Measurements from ENCODE around the gene SETD7.
A peak's percentile ranks its signal among the peaks of the same experiment; 100 is the strongest.

Gene SETD7

GRCh38 chr4:139458543-139458942 lies 97.5 kb downstream of the SETD7 start:
- peaks cover 92% of the 10 kb centered on the region for H3K79me2 ChIP-seq (ENCODE audit: low read length)
- H3K9ac ChIP-seq (ENCODE audit: low read length) = no peak overlapping the region
- DNase-seq = no peak
- H3K9me3 ChIP-seq (replicated peaks; ENCODE audit: insufficient read depth, low read length) = no peaks in the 10 kb centered on the region
- H3K27ac ChIP-seq (ENCODE audit: low read length) = no peak overlapping the region
- H3F3A ChIP-seq (ENCODE audit: insufficient read depth, low read length) = peaks cover 10% of the 10 kb centered on the region
- no peak overlapping the region for H2AFZ ChIP-seq (ENCODE audit: low read length)
- peaks cover 12% of the 10 kb centered on the region; the same call in 1 of the 2 replicates for H3K4me1 ChIP-seq (ENCODE audit: low read length)
- H3K27me3 ChIP-seq (replicated peaks; ENCODE audit: insufficient read depth, low read length) = no peaks in the 10 kb centered on the region
- no peak overlapping the region for H3K4me2 ChIP-seq (ENCODE audit: low read depth, low read length)
- no peaks in the 10 kb centered on the region for H3K36me3 ChIP-seq (replicated peaks; ENCODE audit: insufficient read depth, low read length)
- H3K4me3 ChIP-seq (ENCODE audit: low read length) = no peak overlapping the region
- no peaks in the 10 kb centered on the region for H3K9me2 ChIP-seq (replicated peaks; ENCODE audit: insufficient read depth, low read length)
- TF ChIP-seq EZH2 (optimal IDR thresholded peaks at IDR 0.05; ENCODE audit: low read depth, low read length) (no peak), EZH2phosphoT487 (IDR thresholded peaks at IDR 0.05; ENCODE audit: low read length) (no peak)
- TF ChIP-seq, protein P1, sequence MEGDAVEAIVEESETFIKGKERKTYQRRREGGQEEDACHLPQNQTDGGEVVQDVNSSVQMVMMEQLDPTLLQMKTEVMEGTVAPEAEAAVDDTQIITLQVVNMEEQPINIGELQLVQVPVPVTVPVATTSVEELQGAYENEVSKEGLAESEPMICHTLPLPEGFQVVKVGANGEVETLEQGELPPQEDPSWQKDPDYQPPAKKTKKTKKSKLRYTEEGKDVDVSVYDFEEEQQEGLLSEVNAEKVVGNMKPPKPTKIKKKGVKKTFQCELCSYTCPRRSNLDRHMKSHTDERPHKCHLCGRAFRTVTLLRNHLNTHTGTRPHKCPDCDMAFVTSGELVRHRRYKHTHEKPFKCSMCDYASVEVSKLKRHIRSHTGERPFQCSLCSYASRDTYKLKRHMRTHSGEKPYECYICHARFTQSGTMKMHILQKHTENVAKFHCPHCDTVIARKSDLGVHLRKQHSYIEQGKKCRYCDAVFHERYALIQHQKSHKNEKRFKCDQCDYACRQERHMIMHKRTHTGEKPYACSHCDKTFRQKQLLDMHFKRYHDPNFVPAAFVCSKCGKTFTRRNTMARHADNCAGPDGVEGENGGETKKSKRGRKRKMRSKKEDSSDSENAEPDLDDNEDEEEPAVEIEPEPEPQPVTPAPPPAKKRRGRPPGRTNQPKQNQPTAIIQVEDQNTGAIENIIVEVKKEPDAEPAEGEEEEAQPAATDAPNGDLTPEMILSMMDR (IDR thresholded peaks at IDR 0.05; ENCODE audit: low read length) = no peak
- no peaks in the 10 kb centered on the region; the same call in 1 of the 2 replicates for H4K20me1 ChIP-seq (ENCODE audit: insufficient read depth, low read length)

GRCh38 chr4:139457318-139457717 lies 98.7 kb downstream of the SETD7 start:
- Histone ChIP-seq H3K9me2 (replicated peaks; ENCODE audit: insufficient read depth, low read length) (no peaks in the 10 kb centered on the region), H3K27me3 (replicated peaks; ENCODE audit: insufficient read depth, low read length) (no peaks in the 10 kb centered on the region), H3K79me2 (ENCODE audit: low read length) (peaks cover 82% of the 10 kb centered on the region), H3K27ac (ENCODE audit: low read length) (no peak overlapping the region), H3K9ac (ENCODE audit: low read length) (no peak overlapping the region), H3K4me2 (ENCODE audit: low read depth, low read length) (no peak overlapping the region), H3K9me3 (replicated peaks; ENCODE audit: insufficient read depth, low read length) (no peaks in the 10 kb centered on the region), H4K20me1 (ENCODE audit: insufficient read depth, low read length) (no peaks in the 10 kb centered on the region), H2AFZ (ENCODE audit: low read length) (no peak overlapping the region), H3K4me3 (ENCODE audit: low read length) (no peak overlapping the region), H3K4me1 (ENCODE audit: low read length) (peaks cover 12% of the 10 kb centered on the region), H3F3A (ENCODE audit: insufficient read depth, low read length) (peaks cover 23% of the 10 kb centered on the region), H3K36me3 (replicated peaks; ENCODE audit: insufficient read depth, low read length) (no peaks in the 10 kb centered on the region)
- no peak for TF ChIP-seq EZH2phosphoT487 (IDR thresholded peaks at IDR 0.05; ENCODE audit: low read length)
- TF ChIP-seq, protein P1 (IDR thresholded peaks at IDR 0.05; ENCODE audit: low read length) = no peak
- TF ChIP-seq EZH2 (optimal IDR thresholded peaks at IDR 0.05; ENCODE audit: low read depth, low read length) = no peak
- no peak for DNase-seq

DNA sequence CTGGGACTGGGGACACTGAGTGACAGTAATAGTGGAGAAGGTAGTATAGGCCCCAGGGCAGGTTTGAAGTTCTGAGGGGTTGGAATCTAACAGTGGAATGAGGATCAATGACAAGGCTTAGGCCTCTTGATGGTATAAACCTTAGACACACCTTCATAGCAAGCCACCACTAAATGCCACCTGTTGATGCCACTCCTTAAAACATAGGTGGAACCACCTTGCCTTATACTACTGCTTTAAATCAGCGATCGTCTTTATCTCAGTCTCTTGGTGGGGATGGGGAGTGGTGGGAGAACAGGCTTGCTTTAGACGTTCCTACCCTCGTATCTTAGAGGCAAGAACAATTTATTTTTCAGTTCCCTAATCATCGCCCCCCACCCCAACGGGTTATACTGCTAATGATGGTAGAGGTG lies 100.9 kb downstream of the SETD7 start:
- TF ChIP-seq EZH2phosphoT487 (IDR thresholded peaks at IDR 0.05; ENCODE audit: low read length) = no peak
- TF ChIP-seq, protein P1 (IDR thresholded peaks at IDR 0.05; ENCODE audit: low read length) = no peak
- no peak for TF ChIP-seq EZH2 (optimal IDR thresholded peaks at IDR 0.05; ENCODE audit: low read depth, low read length)
- peaks cover 84% of the 10 kb centered on the region for H3K79me2 ChIP-seq (ENCODE audit: low read length)
- H4K20me1 ChIP-seq (ENCODE audit: insufficient read depth, low read length) = no peaks in the 10 kb centered on the region
- H3K4me1 ChIP-seq (ENCODE audit: low read length) = peaks cover 22% of the 10 kb centered on the region
- H3K36me3 ChIP-seq (replicated peaks; ENCODE audit: insufficient read depth, low read length) = no peaks in the 10 kb centered on the region
- H3F3A ChIP-seq (ENCODE audit: insufficient read depth, low read length) = peaks cover 24% of the 10 kb centered on the region
- no peak overlapping the region; the same call in 1 of the 2 replicates for H3K27ac ChIP-seq (ENCODE audit: low read length)
- H3K9me3 ChIP-seq (replicated peaks; ENCODE audit: insufficient read depth, low read length) = no peaks in the 10 kb centered on the region
- DNase-seq = no peak
- H3K9ac ChIP-seq (ENCODE audit: low read length) = peak overlapping the region; percentile 91; the same call in 1 of the 2 replicates
- no peak overlapping the region for H2AFZ ChIP-seq (ENCODE audit: low read length)
- H3K4me2 ChIP-seq (ENCODE audit: low read depth, low read length) = peak overlapping the region; percentile 88
- H3K27me3 ChIP-seq (replicated peaks; ENCODE audit: insufficient read depth, low read length) = no peaks in the 10 kb centered on the region
- H3K9me2 ChIP-seq (replicated peaks; ENCODE audit: insufficient read depth, low read length) = no peaks in the 10 kb centered on the region
- peak overlapping the region; percentile 98 for H3K4me3 ChIP-seq (ENCODE audit: low read length)

Measured in MM.1S (cell line).